GM19372 (cell line): Measurements from ENCODE around the gene RFNG.

Source experiments
- ATAC-seq: cut with Tn5 transposase; IDR thresholded peaks from one replicate; pipeline ENCODE4 v1.9.1; 2021; ENCODE audit warnings: mild to moderate bottlenecking, low read depth, moderate library complexity; ENCODE audit not compliant: unreplicated experiment

RFNG gene

DNA sequence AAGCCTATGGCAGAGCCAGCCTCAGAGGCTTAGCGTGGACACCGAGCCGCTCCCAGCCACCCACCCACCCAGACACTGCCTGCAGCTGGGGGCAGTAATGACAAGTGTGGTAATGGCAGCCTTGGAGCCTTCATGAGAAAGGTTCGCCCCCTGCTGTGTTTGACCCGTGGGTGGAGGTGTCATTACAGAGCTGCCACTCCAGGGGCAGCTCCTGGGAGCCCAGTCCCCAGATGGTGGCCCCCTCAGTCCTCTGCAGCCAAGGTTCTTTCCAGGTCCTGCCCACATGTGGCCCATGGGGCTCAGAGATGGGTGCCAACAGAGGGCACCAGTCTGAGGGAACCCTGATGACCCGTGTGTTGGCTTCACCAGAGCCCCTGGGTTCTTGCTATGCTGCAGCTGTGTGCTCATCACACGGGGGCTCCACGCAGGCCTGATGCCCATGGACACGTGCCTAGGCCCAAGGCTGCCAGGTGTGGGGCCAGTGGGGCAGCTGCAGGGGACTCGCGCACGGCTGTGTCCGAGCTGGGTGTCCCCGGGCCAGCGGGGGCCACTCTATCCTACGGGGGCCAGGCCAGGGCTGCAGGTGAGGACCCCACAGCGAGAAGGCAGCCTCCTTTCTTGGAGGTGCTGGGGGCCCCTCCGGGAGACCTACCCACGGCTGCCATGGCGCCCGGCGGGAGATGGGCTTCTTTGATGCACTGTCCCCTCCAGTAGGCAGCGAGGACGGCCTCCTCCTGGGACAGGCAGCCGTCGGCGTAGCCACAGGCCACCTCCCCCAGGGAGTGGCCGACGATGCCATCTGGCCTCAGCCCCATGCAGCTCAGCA is 38.3 kb upstream of the RFNG start:
- no peak for ATAC-seq

DNA sequence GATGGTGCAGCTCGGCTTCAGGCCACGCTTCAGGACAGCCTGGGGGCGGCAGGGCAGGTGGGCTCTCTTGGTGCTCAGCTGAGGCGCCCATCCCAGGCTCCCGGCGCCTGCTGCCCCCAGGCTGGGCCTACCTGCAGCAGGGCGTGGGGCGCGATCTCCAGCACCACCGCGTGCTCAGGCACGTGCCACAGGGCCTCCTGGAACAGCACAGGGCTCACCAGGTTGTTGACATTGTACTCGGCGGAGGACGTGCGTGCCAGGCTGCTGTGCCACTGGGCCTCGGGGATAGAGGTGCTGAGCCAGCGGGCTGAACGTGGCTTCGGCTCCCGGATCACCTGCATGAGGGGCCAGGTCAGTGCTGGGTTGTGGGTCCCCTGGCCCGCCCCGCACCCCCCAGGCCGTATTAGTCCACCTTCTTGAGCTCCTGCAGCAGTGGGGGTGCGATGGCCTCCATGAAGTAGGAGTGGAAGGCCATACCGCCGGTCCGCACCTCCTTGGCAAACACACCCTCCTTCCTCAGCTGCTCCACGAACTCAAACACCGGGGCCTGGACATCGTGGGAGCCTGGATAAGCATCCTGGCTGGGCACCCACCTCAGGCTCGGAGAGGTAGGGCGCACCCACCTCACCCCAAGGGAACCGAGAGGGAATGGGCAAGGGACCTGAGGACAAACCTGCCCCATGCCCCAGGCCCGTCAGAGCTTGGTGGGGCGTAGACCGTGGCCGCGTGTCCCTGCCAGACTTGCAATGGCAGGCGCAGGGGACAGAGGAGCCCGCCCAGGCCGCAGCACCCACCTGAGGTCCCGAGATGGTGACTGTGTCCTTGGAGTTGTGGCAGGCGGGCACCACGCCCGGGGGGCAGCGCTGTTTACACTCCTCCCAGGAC is 37.5 kb upstream of the RFNG start:
- ATAC-seq, result no peak

DNA sequence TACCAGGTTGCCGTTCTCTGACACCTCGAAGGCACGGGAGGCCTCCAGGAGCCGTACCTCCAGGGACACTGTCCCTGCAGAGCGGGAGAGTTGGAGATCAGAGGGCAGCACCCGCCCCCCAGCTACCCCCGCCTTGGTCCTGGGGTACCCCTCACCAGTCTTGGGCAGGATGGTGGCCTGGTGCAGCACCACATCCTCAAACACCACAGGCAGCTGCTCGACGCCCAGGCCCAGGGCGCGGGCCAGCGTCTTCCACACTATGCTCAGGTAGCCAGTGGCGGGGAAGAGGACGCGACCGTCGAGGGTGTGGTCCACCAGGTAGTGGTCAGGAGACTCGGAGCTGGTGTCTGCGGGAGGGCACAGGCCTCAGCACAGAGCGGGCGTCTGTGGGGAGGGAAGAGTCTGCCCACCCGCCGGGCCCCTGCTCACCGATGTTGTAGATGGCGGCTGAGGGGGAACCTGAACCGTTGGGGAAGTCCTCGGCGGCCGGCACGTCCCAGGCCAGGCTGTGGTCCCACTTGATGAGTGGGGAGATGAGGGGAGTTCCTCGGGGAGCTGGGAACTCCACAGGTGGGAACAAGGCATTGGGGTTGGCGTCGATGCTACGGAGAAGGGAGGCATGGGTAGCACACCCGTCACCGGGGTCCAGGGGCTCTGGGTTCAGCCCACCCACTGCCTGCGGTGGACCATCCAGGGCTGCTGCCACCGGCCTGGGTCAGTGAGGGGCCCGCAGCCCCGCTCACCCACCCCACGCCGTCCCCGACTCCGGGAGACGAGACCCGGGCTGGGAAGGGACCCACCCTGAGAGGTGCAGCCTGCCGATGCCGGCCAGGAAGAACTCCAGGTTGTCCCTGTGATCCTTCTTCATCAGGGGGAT is 36.6 kb upstream of the RFNG start:
- no peak for ATAC-seq

DNA sequence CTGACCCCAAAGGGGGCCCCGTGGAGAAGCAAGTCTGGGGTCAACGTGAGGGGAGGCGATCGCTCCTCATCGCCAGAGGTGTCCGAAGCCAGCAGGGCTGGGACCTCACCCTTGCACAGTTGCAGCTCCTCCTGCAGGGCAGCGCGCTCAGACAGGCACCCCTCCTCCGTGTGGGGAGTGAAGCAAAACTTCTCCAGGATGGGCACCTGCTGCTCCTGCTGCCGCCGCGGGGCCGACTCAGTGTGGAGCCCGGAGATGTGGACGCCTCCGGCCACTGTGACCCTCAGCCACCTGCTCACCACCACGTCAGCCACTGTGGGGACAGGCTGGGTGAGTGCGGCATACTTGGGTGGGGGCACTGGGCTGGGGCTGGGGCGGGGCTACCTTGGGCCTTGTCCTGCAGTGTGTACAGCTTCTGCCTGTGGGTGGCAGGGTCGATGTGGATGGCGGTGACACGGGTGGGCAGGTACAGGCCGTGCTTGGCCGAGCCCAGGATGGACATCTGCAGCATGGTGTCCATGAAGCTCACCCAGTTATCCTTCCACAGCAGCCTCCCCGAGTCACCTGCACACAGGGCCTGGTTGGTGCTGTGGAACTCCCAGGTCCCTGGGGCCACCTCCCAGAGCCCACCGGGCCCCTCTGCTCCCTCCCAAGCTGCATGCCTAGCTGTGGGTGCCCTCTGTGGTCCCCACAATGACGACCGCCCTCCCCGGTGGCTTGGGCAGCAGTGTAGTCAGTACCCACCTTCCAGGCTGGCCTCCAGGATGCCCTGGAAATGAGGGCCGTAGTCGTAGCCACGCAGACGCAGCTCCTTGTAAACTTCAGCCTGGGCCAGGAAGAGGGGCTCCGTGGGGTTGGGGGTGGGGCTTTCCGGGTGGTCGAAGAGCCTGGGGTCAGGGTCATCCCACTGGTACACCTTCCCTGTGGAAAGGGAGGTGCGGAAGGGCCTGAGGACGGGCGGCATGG is 35.6 kb upstream of the RFNG start:
- no peak for ATAC-seq

DNA sequence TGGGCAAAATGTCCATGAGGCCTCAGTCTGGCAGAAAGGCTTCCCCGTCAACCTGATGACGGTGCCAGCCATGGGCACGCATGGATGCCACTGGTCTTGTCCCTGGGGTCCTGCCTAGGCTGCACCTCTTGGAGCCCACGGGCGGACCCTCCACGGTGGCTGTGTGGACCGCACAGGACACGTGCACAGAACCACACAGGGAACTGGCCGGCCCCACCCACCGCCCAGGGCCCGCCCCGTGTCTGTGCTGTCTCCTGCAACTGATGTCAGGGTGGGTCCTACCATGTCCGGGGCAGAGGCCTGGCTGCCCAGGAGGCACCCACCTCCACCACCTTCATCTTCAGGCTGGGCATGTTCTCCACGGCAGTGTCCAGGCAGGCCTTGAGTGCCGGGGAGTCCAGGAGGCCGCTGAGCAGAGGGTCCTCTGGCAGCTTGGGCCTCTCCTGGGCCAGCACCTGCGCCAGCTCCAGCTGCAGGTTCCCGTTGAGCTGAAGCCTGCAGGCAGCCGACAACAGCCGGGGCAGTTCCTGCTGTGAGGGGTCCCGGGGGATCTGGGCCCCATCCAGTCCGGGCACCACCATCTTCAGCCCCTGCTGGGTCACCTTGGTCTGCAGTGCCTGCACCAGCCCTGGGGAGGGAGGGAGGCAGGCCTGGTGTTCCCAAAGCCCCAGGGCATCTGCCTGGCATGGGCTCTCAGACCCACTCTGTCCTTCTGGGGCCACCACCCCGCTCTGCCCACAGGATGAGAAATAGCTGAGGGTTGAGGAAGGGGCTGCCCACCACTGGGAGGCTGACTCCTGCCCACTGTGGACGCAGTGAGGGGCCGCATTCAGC is 34.5 kb upstream of the RFNG start:
- no peak for ATAC-seq

DNA sequence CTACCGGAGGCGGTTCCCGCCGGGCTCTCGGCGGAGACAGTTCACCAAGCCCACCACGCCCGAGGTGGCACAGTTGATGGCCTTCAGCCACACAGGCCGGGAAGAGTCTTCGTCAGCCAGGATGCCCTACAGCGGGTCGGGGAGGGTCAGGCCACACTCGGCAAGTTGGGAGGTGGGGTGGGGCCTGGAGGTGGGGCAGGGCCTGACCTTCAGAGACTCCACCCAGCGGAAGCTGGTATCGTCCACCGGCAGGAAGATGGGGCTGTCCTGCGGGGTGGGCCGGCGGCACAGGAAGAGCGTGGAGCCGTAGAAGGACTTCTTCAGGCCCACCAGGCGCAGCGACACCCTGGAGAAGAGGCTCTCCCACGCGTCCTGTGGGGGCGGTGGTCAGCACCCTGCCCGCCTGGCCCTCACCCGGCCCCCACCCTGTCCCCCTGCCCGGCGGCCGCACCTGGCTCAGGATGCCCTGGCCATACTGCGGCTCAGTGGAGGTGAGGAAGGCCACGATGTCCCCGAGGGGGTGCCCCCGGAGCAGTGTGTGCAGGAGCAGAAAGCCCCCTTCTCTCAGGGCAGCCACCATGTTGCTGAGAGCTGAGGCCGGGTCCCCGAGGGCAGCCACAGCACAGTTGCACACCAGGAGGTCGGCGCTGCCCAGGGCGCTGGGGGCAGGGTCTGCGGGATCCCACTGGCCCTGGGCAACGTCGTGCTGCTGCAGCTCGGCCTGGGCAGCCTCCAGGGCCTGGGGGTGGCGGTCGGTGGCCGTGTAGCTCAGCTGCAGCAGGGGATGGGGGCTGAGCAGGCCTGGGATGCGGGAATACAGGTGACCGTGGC is 33.6 kb upstream of the RFNG start:
- ATAC-seq, result no peak

DNA sequence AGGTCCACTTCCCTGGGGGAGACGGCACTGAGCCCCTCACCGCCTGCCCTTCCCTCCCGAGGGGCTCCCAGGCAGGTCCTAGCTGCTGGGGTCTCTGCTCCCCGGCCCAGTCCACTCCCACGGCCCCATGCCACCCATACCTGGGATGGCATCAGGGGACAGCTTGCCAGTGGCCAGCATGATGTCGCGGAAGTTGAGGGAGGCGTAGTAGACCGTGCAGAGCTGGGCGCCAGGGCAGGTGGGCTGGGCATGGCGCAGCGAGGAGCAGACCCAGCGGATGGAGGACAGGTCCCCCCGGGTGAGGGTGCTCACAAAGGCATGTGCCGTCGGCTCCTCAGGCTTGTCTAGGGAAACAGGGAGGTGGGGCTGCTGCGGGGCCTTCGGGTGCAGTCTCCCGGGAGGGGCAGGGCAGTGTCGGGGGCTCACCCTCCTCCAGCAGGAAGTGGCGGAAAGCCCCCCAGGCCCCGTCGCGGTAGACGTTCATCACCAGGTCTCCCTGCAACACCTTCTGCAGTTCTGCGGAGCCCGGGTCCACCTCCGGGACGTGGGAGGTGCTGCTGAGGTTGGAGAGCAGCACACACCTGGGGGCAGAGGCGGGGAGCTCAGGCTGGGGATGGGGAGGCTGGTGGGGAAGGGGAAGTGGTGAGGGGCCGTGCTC is 32.9 kb upstream of the RFNG start:
- no peak for ATAC-seq

DNA sequence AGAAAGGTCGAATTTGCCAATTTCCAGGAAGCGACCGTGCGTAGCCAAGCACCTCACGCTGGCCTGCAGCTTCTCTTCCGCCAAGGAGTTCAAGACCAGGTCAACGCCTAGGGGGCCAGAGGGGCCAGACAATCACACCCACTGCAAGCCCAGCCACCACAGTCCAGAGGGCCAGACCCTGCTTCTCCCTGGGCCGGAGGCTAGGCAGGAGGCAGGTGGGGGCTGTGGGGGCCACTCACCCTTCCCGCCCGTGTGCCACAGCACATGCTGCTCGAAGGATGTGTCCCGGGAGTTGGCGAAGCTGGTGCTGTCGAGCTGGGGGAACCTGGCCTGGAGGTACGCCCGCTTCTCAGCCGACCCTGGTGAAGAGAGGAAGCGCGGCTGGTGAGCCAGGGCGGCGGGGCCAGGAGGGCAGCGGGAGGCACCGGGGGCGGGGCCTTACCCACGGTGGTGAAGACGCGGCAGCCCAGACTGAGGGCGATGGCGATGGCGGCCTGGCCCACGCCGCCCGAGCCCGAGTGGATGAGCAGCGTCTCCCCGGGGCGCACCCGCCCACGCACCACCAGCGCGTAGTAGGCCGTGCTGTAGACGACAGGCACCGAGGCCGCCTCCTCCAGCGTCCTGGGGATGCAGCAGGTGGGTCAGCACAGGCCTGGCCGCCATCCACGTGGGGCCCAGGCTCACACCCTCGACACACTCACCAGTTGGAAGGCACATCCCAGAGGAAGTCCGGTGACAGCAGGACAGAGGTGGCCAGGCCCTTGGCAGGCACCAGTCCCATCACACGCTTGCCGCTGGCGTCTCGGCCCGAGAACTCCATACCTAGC is 32.1 kb upstream of the RFNG start:
- ATAC-seq, result no peak

DNA sequence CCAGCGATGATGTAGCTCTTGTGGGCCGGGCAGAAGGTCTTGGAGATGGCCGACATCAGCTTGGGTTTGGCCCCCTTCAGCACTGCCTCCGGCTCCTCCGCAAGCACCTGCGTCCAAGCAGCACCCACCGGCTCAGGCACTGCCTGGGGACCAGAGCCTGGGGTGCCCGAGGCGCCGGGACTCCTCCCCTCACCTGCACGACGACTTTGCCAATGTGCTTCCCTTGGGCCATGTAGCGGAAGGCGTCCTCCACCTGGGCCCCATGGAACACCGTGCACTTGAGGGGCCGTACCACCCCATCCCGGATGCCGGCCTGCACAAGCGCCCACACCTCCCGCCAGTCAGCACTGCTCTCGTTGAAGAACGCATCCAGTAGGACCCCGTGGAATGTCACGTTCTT is 31.4 kb upstream of the RFNG start:
- no peak for ATAC-seq

DNA sequence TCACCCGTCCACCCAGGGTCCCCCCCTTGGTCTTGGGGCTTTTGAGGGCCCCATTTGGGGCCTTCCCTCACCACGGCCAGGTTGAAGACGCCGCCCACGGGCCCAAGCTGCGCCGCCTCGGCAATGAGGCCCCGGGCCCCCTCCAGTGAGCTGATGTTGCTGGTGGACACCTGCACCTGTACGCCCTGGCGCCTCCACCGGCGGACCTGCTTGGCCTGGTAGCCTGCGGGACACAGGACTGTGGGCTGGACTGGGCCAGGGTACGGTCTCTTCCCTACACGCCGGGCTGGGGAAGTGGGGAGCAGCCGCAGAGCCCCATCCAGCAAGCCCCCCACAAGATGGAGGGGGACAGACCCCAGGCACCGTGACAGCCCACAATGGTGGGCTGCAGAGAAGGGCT is 30.8 kb upstream of the RFNG start:
- ATAC-seq, result no peak

DNA sequence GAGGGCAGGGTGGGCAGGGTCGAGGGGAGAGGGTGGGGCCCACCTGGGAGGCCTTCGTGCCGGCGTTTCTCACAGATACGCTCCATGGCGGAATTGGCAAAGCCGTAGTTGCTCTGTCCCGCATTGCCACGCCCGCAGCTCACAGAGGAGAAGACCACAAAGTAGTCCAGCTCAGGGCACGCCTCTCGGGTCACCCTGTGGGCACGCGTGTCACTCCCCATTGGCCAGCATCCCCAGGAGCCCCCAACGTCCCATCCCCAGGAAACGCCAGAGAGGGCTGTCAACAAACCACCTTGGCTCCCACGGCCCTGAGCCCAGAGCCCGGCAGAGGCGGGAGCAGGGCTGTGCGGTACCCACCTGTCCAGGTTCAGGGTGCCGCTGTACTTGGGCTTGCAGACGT is 30.4 kb upstream of the RFNG start:
- ATAC-seq, result no peak

DNA sequence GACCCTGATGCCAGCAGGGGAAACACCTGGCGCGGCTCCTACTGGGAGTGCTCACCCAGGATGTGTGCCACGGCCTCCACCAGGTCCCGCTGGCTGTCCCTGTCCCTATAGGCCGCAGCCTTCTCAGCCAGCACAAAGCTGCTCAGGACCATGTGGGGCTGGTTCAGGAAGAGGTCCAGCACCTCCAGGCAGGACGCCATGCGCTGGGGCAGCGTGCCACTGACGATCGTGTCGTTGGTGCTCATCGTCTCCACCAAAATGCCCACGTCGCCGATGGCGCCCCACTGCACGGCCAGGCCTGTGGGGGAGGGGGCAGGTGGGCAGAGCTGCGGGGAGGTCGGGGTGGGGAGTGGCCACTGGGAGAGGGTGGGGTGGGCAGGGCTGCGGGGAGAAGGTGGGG is 29.9 kb upstream of the RFNG start:
- no peak for ATAC-seq

DNA sequence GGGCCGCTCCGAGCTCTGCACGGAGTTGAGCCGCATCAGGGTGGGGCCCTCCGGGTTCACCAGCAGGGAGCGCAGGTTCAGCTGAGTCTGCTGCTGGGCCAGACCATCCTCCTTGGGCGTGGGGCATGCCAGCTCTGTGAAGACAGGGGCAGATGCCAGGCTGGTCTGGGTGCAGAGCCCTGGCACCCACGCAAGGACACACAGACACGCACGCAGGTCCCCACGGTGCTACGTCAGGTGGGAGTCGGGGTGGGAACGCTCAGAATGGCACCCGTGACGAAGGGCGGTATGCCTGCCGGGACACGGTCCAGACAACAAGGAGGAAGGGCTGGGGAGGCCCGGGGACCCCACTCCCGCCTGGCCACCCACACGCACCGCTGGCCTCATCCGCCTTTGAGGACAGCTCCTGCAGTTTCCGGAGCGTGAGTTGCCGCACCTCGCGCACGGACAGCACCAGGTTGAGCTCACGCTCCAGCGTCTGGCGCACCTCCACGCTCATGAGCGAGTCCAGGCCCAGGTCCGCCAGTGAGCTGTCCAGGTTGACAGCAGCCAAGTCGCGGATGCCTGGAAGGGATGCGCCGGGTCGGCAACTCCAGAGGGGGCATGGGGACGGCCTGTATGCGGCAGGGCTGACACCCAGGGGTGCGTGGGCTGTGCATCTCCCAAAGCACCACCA is 29.3 kb upstream of the RFNG start:
- ATAC-seq, result no peak

DNA sequence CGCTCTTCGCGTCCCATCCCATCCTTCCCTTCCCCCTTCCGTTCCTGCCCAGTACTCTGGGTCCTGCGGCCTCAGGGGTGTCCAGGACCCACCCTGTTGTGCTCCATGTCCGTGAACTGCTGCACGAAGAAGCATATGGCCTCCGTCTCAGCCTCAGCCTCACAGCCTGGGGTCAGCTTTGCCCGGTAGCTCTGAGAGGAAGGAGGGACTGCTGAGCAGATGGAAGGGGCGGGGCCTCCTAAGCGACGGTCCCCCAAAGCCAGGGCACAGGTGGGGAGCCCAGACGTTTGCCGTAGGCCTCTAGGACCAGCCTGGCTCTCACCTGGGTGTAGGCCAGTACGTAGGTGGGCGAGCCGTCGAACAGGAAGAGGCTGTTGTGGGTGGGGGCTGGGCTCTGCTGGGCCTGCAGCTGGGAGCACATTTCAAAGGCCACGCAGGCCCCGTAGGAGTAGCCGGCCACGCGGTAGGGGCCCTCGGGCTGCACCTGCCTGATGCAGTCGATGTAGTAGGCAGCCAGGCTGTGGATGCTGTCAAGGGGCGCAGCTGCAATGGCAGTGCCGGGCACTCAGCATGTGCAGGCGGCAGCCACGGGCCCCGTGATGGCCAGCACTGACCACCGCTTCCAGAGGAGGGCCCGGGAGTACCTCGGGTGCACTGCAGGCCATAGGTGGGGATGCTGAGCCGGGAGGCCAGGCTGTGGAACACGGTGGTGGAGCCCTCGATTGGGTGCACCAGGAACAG is 28.6 kb upstream of the RFNG start:
- no peak for ATAC-seq

DNA sequence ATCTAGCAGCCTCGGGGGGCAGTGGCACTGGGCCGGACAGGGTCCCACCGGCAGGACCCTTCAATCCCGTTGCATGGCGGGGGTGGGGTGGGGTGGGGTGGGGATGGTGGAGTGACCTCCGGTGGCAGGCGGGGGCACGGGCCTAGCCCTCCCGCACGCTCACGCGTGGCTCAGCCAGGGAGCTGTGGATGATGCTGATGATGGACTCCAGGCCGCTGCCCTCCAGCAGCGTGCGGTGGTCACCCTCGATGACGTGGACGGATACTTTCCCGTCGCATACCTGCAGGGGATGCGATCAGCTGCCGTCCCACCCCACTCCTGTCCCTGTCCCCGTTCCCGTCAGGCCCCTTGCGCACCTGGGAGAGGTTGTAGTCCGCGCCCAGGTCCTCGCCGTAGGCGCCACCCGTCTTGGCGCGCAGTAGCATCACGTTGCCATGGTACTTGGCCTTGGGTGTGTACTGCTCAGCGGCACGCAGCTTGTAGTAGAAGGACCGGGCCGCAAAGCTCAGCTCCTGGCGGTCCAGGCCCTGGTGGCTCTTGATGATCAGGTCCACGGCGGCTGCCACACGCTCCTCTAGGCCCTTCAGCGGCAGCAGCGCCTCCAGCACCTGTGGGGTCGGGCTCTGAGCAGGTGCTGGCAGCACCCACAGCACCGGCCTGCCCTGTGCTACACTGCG is 27.5 kb upstream of the RFNG start:
- no peak for ATAC-seq
